Activated CD4-positive, alpha-beta T cell treated with anti-CD3 and anti-CD28 coated beads, Interleukin-2, amount 50 U/mL, for 24 hours (primary cell): Measurements from ENCODE around the gene ATF3.

Experiments used
- DNase-seq, 2 donors: peaks; one replicate each; pipeline ENCODE4 v3.0.0-alpha.2; 2020; ENCODE audit warnings: low read depth in 1 of 2, low spot score in 1 of 2

ATF3 gene, protein sequence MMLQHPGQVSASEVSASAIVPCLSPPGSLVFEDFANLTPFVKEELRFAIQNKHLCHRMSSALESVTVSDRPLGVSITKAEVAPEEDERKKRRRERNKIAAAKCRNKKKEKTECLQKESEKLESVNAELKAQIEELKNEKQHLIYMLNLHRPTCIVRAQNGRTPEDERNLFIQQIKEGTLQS

DNA sequence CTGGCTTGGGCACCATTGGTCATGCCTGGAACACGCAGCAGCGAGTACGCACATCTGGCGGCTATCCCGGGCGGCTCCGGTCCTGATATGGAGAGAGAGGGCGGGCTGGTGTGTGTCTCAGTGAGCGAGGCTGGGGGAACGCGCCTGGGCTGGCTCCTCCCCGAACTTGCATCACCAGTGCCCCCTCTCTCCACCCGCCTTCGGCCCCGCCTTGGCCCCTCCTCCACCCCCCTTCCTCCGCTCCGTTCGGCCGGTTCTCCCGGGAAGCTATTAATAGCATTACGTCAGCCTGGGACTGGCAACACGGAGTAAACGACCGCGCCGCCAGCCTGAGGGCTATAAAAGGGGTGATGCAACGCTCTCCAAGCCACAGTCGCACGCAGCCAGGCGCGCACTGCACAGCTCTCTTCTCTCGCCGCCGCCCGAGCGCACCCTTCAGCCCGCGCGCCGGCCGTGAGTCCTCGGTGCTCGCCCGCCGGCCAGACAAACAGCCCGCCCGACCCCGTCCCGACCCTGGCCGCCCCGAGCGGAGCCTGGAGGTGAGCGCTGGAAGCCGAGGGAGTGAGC, at the start of gene ATF3:
ATF3 (plus strand) TSS at position 370 of the 567 bp plus-strand sequence. CDS start 6,261 bp downstream, outside the sequence.
- peak; percentile 80 to 81 for DNase-seq

DNA sequence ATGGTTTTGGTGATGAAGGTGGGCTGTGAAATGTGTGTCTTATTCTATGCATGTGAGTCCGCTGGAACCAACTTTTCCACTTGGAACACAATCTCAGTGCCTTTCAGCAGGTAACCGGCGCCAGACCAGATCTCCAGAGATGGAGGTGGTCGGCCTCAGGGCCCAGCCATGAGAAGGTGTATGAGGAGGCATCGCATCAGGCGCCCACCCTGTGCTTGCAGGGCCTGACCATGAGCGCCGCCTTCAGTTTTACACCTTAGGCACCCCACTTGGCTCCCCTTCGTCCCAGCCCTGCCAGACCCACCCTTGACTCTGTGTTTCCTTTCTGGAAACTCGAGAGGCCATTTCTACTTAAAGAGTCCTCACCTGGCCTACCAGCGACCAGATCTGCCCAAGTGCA, 48.6 kb upstream of the ATF3 start:
- no peak for DNase-seq

DNA sequence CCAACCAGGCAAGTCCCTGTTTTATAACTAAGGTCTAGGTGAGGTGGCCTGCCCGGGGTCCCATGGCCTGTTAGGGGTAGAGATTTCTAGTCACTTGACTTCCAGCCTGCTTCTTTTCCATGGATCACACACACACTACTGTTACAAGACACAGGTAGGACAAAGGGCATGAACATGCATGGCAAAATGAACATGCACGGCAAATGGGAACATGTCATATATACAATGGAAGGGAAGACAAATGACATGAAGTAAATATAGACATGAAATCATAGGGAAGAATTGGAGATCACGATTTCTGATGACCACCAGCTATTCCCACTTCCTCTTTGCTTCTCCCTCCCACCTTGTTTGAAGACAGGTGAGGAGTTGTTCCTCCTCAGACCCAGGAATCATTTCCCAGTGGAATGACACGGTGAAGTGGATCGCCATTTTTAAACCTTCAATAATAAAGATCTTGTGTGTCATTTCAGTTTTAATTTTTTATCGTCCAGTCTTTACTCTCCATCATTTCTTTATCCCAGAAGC, 47.6 kb upstream of the ATF3 start:
- DNase-seq, result no peak

DNA sequence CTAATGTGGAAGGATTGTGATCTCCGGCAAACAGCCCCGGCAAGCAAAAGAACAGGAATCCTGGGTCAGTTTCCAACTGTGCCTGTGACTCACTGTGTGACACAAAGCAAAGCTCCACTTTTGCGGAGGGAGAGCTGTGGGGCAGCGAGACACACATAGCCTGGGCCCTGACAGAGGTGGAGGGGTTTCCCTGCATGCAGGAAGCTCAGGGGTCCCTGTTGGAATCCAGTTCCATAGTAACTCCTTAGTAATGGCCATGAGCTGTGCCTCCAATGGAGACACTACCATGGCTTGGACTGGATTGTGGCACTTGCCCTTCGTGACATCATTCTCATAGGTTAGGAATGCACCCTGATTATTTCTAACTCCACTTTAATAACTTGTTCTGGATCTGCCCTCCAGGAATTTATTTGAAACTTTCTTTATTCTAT, 47.0 kb upstream of the ATF3 start:
- no peak for DNase-seq

DNA sequence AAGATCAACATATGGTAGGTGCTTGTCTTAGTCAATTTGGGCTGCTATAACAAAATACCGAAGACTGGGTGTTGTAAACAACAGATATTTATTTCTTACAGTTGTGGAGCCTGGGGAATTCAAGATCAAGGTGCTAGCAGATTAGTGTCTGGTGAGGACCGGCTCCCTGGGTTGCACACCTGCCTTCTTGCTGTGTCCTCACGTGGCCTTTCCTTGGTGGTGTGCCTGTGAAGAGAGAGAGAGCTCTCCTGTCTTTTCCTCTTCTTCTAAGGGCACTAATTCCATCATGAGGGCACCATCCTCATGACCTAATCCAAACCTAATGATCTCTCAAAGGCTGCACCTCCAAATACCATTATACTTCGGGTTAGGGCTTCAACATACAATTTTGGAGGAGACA, 45.8 kb upstream of the ATF3 start:
- DNase-seq, result no peak

DNA sequence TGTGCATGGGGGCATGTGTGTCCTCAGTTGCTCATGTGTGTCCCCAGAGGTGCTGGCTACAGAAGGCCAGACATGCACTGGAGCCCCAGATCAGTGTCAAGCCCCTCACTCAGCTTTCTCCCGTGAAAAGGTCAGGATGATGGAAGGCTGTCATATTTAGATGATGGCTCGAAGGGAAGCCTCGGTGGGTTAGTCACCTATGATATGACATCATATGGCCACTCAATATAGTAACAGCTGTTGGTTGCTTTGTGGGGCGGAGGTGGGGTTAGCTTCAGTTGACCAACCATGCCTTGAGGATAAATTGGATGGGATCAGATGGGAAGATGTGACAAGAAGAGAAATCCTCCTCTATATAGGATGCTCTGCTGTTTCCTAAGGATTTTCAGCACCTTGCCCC, 43.5 kb upstream of the ATF3 start:
- DNase-seq, result no peak

DNA sequence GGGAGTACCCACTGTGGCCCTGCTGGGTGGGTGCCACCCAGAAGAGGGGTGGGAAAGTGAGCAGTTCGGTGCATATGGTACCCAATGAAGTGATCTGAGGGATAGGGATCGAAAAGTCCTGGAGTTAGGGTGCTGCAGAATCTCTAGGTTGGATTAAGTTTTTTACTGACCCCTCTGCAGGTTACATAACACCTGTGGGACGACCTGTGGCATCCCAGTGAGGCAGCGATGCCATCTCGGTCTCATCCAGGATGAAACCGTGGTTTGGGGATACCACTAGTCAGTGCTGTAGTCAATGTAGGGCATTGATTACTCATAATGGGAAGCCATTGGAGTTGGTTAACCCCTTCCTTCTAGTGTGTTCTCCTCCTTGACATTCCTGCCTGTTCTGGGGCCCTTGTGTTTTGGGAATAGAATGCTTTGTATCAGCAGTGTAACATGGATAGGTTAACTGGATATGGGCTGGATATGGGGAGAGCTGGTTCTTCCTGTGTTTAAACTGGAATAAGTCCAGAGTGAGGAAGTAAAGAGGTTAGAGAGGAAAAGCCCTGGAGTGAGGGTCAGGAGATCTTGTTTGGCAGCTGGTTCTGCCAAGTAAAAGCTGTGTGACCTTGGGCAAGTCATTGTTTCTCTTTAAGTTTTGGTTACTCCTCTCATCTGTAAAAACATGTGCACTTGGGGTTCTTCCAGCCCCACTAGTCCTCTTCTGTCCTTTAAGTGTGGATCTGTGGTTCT, 42.8 kb upstream of the ATF3 start:
- no peak for DNase-seq

DNA sequence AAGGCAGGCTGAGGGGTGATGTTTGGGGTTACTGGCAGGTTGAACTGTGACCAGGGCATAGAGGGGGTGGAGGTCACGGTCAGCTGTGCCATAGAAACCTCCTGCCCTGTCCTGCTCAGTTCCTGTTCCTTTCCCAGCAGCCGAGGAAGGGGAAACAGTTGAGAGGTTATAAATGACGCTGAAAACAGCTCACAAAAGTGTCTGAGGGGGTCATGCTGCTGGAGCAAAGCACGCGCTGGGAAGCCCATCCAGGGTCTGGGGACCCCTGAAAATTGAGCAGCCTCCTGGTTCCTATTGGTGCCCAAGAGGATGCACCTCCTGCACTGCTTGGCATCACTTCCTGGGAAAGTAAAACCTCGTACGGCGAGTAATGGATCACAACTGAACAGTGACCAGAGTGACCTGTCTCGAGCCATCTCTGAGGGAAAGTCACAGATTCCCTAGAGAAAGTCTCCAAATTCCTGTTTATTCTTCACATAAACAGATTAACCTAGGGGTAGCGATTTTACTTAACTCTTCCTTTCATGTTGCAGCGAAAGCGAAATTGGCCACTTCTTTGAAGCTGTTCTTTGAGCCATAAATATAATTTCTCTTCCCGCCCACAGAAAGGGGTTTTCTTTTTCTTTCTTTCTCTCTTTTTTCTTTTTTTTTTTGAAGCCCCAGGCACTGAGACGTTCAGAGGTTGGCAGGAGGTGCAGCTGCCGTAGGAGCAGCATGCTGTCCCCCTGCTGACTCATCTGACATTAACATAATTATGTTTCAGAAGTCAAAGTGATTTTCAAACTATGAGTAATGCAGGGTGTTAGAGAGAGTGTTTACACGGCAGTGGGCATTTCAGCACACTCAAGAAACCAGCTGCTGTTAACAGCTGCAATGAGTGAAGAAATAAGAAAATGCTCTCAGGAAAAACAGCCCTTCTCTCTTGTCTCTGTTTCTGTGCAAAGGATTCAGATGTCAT, 41.8 kb upstream of the ATF3 start:
- peak in 1 of 2 donors; percentile 67 for DNase-seq

DNA sequence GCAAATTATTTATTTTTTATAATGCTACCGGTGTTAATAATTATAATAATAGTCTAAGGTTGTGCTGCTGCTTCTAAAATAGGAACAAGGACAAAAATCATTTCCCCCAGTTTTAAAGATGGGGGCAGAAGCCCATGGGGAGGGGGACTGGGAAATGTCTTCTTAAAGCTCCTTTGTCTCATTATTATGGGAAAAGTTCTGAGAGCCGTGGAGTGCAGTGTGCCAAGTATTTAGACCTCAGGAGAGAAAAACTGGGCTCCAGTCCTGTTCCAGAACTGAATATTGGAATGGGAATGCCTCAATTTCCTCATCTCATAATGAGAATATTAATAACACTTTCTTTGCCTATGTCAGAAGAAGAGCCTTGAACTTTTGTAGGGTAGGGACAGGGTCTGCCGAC, 40.9 kb upstream of the ATF3 start:
- no peak for DNase-seq

DNA sequence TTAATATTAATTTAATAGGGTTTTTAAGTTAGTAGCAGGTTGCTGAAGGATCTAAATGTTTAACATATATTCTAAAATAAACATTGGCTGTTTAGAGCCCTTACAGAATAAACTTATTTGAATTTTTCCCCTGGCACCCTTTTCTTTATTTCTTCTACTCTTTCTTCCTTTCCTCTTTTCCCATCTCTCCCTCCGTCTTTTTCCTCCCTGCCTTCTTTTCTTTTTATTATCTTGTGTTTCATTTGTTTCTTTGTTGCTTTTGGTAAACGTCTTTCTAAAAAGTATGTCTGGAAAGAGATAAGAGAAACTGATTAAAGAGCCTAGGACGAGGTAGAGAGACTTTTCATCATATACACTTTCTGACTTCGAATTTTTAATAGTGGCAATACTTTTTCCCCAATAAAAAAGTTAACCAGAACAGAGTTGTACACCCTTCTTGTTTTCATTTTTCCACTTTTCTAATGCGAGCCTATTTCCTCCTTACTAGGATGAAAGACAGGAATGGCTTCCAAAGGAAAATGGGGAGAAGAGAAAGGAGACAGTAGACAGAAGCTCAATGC, 39.5 kb upstream of the ATF3 start:
- DNase-seq, result no peak

DNA sequence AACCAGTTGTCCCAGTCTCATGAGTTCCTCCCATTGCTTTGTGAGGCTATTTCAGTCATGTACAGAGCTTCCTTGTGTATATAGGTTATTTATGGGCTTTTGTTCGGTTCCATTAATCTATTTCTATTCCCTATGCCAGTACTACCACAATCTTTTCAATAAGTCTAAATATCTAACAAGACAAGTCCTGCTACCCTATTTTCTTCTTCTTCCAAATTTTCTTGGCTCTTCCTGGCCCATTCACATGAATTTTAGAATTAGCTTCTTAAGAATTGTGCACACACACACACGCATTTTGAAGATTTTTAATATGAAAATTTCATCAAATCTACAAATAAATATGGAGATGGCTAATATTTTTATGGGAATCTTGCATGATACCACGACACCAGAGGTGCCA, 33.8 kb upstream of the ATF3 start:
- no peak for DNase-seq

DNA sequence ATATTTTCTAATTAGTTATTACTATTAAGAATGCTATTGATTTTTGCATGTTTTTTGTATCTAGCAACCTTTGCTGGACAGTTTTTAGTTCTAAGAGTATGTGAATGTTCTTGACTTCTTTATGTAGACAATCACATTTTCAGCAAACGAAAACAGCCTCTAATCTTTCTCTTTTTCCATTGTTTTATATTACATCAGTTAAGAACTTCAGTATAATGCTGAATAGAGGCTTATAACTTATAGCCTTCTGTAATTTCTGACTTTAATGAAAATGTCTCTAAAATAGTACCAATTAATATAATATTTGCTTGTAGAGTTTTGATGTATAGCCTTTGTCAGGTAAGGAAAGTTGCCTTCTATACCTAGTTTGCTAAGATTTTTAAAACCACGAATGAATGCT, 33.2 kb upstream of the ATF3 start:
- no peak for DNase-seq

DNA sequence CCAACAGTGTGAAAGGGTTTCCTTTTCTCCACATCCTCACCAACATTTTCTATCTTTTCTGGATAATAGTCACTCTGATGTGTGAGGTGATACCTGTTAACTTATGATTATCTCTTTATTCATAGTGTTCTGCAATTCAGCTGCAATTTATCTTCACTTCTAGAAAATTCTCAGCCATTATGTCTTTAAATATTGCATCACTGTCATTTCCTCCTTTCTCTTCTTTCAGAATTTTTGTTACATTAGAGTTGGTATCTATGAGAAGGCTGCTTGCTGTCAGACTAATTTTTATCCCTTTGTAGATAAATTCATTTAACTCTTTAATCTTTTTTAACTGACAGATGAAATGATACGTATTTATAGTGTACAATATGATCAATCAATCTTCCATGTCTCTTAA, 30.5 kb upstream of the ATF3 start:
- no peak for DNase-seq

DNA sequence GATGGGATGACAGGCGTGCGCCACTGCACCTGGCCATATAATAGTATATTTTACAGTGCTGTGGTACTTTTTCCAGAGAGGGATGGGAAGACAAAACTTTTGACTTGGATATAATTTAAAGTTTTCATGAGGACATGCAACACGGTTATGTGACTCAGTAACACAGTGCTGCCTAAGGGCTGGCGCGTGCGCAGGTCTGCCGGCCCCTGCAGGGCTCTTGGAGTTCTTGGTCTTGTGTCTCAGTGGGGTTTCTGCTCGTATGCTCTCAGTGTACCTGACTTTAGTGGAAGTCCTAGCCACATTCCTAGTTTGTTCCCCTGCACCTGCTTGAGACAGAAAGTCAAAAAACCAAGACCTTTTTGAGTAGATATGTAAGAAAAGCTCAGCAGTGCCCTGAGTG, 27.5 kb upstream of the ATF3 start:
- DNase-seq, result no peak

DNA sequence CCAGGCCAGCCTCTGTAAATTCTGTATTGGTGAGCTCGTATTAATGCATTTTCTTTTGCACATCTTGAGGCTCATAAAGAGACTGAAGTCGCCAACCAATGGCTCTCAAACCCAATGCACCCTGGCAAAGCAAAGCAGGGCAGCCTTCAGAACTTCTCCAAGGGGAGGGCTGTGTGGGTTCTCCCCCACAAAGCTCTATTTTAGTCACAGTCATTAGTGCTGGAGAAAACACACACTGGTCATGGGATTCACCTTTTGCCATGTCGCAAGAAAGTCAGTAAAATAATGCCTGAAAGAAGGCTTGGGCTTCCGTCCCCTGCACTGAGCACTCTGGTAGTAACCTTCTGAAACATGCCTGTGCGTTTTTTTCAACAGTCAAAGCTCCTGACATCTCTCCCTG, 26.3 kb upstream of the ATF3 start:
- no peak for DNase-seq

DNA sequence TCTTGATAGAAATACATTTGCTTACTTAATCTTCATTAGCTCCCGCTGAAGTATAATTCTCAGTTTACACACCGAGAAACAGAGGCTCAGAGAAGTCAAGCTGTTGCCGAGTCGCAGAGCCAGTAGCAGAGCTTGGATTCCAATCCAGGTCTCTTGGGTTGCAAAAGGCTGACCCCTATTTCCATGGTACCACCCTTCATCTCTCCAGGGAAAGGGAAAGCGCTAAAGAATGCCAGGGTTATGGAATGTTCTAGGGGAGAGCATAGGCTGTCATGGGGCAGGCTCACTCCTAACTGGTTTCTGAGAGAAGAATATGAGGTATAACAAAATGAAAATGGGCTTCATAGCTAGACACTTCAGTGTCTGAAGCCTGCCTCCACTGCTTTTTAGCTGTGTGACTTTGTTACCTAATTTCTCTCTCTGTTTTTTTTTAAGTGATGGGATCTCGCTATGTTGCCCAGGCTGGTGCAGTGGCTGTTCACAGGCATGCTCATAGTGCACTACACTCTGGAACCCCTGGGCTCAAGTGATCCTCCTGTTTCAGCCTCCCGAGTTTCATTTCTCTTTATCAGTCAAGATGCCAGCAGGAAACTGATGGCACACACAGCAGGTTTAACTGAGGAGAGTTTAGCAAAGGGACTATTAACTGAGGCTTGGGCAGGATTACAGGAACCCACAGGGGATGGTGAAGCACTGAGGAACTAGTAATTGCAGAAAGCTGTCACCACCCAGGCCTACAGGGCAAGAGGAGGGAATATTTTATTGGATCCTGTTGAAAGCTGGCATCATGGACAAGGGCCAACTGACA, 25.5 kb upstream of the ATF3 start:
- no peak for DNase-seq

DNA sequence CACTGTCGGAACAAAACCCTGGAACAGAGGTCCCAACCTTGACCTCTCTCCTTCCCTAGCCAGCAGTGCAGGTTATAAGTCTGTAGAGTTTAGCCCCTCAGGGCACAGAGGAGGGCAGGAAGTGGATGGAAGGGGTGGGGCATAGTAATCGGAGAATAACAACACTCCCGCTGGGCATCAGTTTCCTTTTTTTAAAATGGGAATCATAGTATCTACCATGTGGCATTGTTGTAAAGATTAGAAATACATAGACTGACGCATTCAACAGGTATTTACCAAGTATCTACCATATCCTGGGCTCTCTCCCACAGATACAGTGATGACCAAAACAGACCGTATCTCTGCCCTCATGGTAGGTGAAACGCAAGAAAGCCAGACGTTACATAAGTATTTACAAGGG, 24.9 kb upstream of the ATF3 start:
- DNase-seq, result no peak

DNA sequence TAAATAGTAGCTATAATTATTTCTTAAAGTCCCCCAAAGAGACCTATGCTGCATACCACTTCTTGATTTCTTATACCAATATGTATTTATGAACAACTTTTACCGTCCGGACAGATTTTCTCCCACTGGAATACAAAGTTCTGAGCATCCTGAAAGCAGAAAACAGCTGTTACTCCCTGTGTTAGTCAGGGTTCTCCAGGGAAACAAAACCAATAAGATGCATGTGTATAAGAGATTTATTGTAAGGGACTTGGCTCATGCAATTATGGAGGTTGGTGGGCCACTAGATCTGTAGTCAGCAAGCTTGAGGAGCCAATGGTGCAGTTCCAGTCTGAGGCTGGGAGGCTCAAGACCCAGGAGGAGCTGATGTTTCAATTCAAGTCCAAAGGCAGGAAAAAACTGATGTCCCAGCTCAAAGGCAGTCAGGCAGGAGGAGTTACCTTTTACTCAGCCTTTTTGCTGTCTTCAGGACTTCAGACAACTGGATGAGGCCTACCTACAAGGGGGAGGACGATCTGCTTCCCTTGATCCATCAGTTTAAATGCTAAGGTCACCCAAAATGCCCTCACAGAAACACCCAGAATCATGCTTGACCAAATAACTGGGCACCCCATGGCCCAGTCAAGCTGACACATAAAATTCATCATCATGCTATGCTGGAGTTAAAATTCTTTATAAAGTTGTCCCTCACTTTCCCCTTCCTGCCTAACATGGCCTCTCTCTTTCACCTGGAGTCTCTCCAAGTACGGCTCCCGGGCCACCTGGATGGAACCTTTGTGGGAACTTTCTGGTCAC, 24.3 kb upstream of the ATF3 start:
- DNase-seq, result no peak

DNA sequence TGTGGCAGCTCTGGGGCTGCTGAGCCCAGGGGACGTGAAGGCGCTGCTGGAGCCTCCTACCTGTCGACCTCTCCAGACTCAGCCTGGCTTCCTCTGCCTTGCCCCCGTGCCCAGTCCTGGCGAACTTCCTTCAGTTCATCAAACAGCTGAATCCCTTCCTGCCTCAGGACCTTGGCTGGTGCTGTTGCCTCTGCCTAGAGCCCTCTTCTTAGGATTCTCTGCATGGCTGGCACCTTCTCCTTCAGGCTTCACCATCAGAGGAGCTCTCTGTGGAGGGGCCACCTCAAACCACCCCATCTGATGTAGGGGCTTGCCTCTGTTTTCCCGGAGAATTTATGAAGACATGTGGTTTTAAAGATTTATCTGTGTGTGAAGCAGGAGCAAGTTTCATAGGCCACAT, 23.4 kb upstream of the ATF3 start:
- DNase-seq, result no peak
